K562 (cell line): Measurements from ENCODE around the gene MTPN. TPM values are rescaled to one million over a fixed set of nuclear protein-coding genes. Genes with fewer than 3 reads are reported as not detected.

ENCODE experiments used
- ATAC-seq: fragments of 200-7000 bp; cut with Tn5 transposase; 3 replicates; pipeline ENCODE4 v1.9.1; 2020; ENCODE audit warnings: moderate library complexity
- BruUV-seq: library from RNA; stranded (reverse); fragments of 400-500 nt; replicated peaks from 2 replicates; lab custom pipeline; 2021; lab: Mats Ljungman, UMichigan
- CTCF ChIA-PET: fragments of 300-600 bp; formaldehyde crosslinking; extraction: SDS; loops from one replicate; lab custom pipeline; 2021; ENCODE audit warnings: low intra/inter-chr PET ratio; lab: Yijun Ruan, JAX
- POLR2A ChIA-PET: fragments of 300-600, 350-650 bp; sonication (Branson Sonifier 250); formaldehyde crosslinking; extraction: SDS; loops from one replicate; lab custom pipeline; 2021; ENCODE audit warnings: antibody characterized with exemption, inconsistent platforms; lab: Yijun Ruan, JAX
- DNase-seq, 4 experiments: peaks; one replicate each; pipeline versions ENCODE4 v3.0.0 to v3.0.0-alpha.2; 2011 to 2018; ENCODE audit warnings: low spot score in 3 of 4, mixed read lengths in 3 of 4; ENCODE audit errors: extremely low read depth in 1 of 4
- FAIRE-seq: peaks from 2 replicates; lab custom pipeline; 2011; peaks lifted over from hg19 to GRCh38; lab: Jason Lieb, UNC
- H2AFZ ChIP-seq: 2 replicates; pipeline ENCODE4 v1.6.0; 2011; ENCODE audit warnings: low read depth, low read length, control low read depth, inconsistent platforms
- H3K27ac ChIP-seq: fragments of 200-600 bp; 3 replicates; pipeline ENCODE4 v1.8.0; 2011; ENCODE audit warnings: low read depth, mild to moderate bottlenecking, control low read depth, inconsistent platforms, low read length, moderate library complexity, mixed read lengths; ENCODE audit errors: extremely low read depth
- H3K27me3 ChIP-seq, 2 experiments: fragments of 300-600 bp in 1 of 2; 2 replicates in 1 of 2; 3 replicates in 1 of 2; pipeline versions ENCODE4 v1.6.0 to v1.8.0; 2011; ENCODE audit warnings: inconsistent platforms in 2 of 2, low read length in 2 of 2, mild to moderate bottlenecking in 1 of 2, mixed read lengths in 1 of 2, moderate library complexity in 1 of 2; ENCODE audit not compliant: control insufficient read depth in 2 of 2, insufficient read depth in 2 of 2
- H3K36me3 ChIP-seq: fragments of 300-600 bp; 3 replicates; pipeline ENCODE4 v1.8.0; 2011; ENCODE audit warnings: mild to moderate bottlenecking, low read length, inconsistent platforms; ENCODE audit not compliant: control insufficient read depth, insufficient read depth
- H3K4me1 ChIP-seq, 2 experiments: fragments of 200-600 bp in 1 of 2; replicated peaks in 1 of 2; 2 replicates in 1 of 2; 3 replicates in 1 of 2; pipeline versions ENCODE4 v1.5.1 to v1.8.0; 2011; ENCODE audit warnings: inconsistent platforms in 2 of 2, low read length in 2 of 2, mild to moderate bottlenecking in 1 of 2, mixed read lengths in 1 of 2, moderate library complexity in 1 of 2; ENCODE audit not compliant: control insufficient read depth in 2 of 2, insufficient read depth in 2 of 2
- H3K4me2 ChIP-seq: 2 replicates; pipeline ENCODE4 v1.6.1; 2011; ENCODE audit warnings: low read length, control low read depth, inconsistent platforms, mixed read lengths; ENCODE audit not compliant: insufficient read depth
- H3K4me3 ChIP-seq: fragments of 200-600 bp; sonication (generic), shearing (Covaris generic); 2 replicates; pipeline ENCODE4 v1.5.1; 2016; ENCODE audit warnings: control low read depth, inconsistent platforms
- H3K79me2 ChIP-seq: fragments of 200-600 bp; 3 replicates; pipeline ENCODE4 v1.8.0; 2011; ENCODE audit warnings: low read length, inconsistent platforms; ENCODE audit not compliant: control insufficient read depth, insufficient read depth
- H3K9ac ChIP-seq, 2 experiments: 2 replicates each; pipeline versions ENCODE4 v1.6.0 to v1.6.1; 2011; ENCODE audit warnings: low read depth in 2 of 2, low read length in 2 of 2, control low read depth in 1 of 2, inconsistent platforms in 1 of 2, mild to moderate bottlenecking in 1 of 2, mixed read lengths in 1 of 2; ENCODE audit not compliant: insufficient read depth in 1 of 2
- H3K9me1 ChIP-seq: one replicate; pipeline ENCODE4 v1.6.0; 2011; ENCODE audit warnings: inconsistent platforms, mild to moderate bottlenecking, low read length, moderate library complexity; ENCODE audit not compliant: control insufficient read depth, insufficient read depth
- H3K9me3 ChIP-seq: replicated peaks from 2 replicates; pipeline ENCODE4 v1.5.1; 2011; ENCODE audit warnings: low read depth, low read length, inconsistent platforms; ENCODE audit not compliant: control insufficient read depth, insufficient read depth
- H4K20me1 ChIP-seq: replicated peaks from 2 replicates; pipeline ENCODE4 v1.6.1; 2011; ENCODE audit warnings: low read length, inconsistent platforms, mixed read lengths; ENCODE audit not compliant: control insufficient read depth, insufficient read depth
- ATF3 ChIP-seq, 2 experiments: fragments of 450-650 bp in 1 of 2; sonication (generic) in 1 of 2; formaldehyde crosslinking in 1 of 2; IDR thresholded peaks in 1 of 2; conservative IDR thresholded peaks in 1 of 2; 2 replicates each; pipeline versions ENCODE4 v1.6.1 to v1.8.1; 2016 to 2023; ENCODE audit warnings: mild to moderate bottlenecking in 2 of 2, moderate library complexity in 2 of 2, inconsistent platforms in 1 of 2, missing genetic modification reagents in 1 of 2
- BACH1 ChIP-seq: fragments of 200-800 bp; sonication (Bioruptor generic); IDR thresholded peaks from 2 replicates; pipeline ENCODE4 v1.6.1; 2016; ENCODE audit warnings: missing genetic modification characterization, missing compliant biosample characterization
- BMI1 ChIP-seq: fragments of 150-350 bp; IDR thresholded peaks from 2 replicates; pipeline ENCODE4 v1.6.1; 2014; ENCODE audit warnings: low read length
- C11orf30 ChIP-seq: fragments of 450-650 bp; IDR thresholded peaks from 2 replicates; pipeline ENCODE4 v1.6.1; 2016; ENCODE audit warnings: low read depth, mild to moderate bottlenecking
- FOSL1 ChIP-seq: fragments of 200-800 bp; sonication (Bioruptor generic); conservative IDR thresholded peaks from 2 replicates; pipeline ENCODE4 v1.6.1; 2016; ENCODE audit warnings: missing genetic modification characterization, missing compliant biosample characterization
- GATAD2A ChIP-seq: fragments of 450-650 bp; IDR thresholded peaks from 2 replicates; pipeline ENCODE4 v1.6.1; 2017
- JUND ChIP-seq, 2 experiments: IDR thresholded peaks; 2 replicates in 1 of 2; 3 replicates in 1 of 2; pipeline ENCODE4 v1.6.1; 2011; ENCODE audit warnings: borderline replicate concordance in 2 of 2, low read depth in 2 of 2, low read length in 2 of 2, improper control_type of control experiment in 1 of 2, missing biosample characterization in 1 of 2, missing genetic modification characterization in 1 of 2, missing genetic modification reagents in 1 of 2
- LEF1 ChIP-seq: fragments of 450-650 bp; IDR thresholded peaks from 2 replicates; pipeline ENCODE4 v1.6.1; 2016; ENCODE audit warnings: mild to moderate bottlenecking
- MAFF ChIP-seq: IDR thresholded peaks from 2 replicates; pipeline ENCODE4 v1.6.1; 2012; ENCODE audit warnings: low read length, improper control_type of control experiment
- MAFG ChIP-seq: fragments of 450-650 bp; conservative IDR thresholded peaks from 2 replicates; pipeline ENCODE4 v1.6.1; 2016; ENCODE audit warnings: missing genetic modification characterization, missing compliant biosample characterization
- MAFK ChIP-seq: IDR thresholded peaks from 2 replicates; pipeline ENCODE4 v1.6.1; 2011; ENCODE audit warnings: low read length, improper control_type of control experiment
- MAX ChIP-seq: sonication (generic); formaldehyde crosslinking; IDR thresholded peaks from 2 replicates; pipeline ENCODE4 v1.9.0; 2022; ENCODE audit warnings: mild to moderate bottlenecking, missing genetic modification reagents
- NFE2 ChIP-seq: IDR thresholded peaks from 2 replicates; pipeline ENCODE4 v1.6.1; 2014; ENCODE audit warnings: antibody characterized with exemption, low read depth
- NR2C1 ChIP-seq, 2 experiments: fragments of 450-650 bp; IDR thresholded peaks; 2 replicates each; pipeline ENCODE4 v1.6.1; 2017; ENCODE audit warnings: mild to moderate bottlenecking in 2 of 2, antibody characterized with exemption in 1 of 2, inconsistent platforms in 1 of 2, missing compliant biosample characterization in 1 of 2, missing genetic modification characterization in 1 of 2
- NR2C2 ChIP-seq, 2 experiments: fragments of 200-800 bp in 1 of 2; sonication (Bioruptor generic) in 1 of 2; sonication (generic) in 1 of 2; formaldehyde crosslinking in 1 of 2; IDR thresholded peaks; 2 replicates each; pipeline versions ENCODE4 v1.6.1 to v1.8.0; 2016 to 2022; ENCODE audit warnings: mild to moderate bottlenecking in 1 of 2, missing compliant biosample characterization in 1 of 2, missing genetic modification characterization in 1 of 2, missing genetic modification reagents in 1 of 2
- NUFIP1 ChIP-seq: fragments of 450-650 bp; IDR thresholded peaks from 2 replicates; pipeline ENCODE4 v1.6.1; 2018; ENCODE audit not compliant: partially characterized antibody
- RBBP5 ChIP-seq: fragments of 200-600 bp; sonication (generic); IDR thresholded peaks from 2 replicates; pipeline ENCODE4 v1.6.1; 2012; ENCODE audit warnings: borderline replicate concordance, mild to moderate bottlenecking, low read length, control low read depth, inconsistent platforms; ENCODE audit not compliant: insufficient read depth, poor library complexity, severe bottlenecking
- RCOR1 ChIP-seq, 2 experiments: IDR thresholded peaks; 2 replicates each; pipeline ENCODE4 v1.6.1; 2012; ENCODE audit warnings: low read depth in 2 of 2, low read length in 2 of 2, borderline replicate concordance in 1 of 2, improper control_type of control experiment in 1 of 2
- SMARCA5 ChIP-seq: fragments of 450-650 bp; IDR thresholded peaks from 2 replicates; pipeline ENCODE4 v1.6.1; 2016
- ZEB2 ChIP-seq: fragments of 450-650 bp; IDR thresholded peaks from 2 replicates; pipeline ENCODE4 v1.6.1; 2016
- ZNF239 ChIP-seq: fragments of 250-450 bp; sonication (Bioruptor Pico); IDR thresholded peaks from 2 replicates; pipeline ENCODE4 v1.4.0; 2020; ENCODE audit warnings: mild to moderate bottlenecking
- ZNF384 ChIP-seq: IDR thresholded peaks from 2 replicates; pipeline ENCODE4 v1.6.1; 2012; ENCODE audit warnings: low read depth, low read length, improper control_type of control experiment
- ZNF551 ChIP-seq: fragments of 250-450 bp; sonication (Bioruptor Pico); IDR thresholded peaks from 2 replicates; pipeline ENCODE4 v1.5.0; 2021; ENCODE audit warnings: mild to moderate bottlenecking, moderate library complexity
- ZNF77 ChIP-seq: fragments of 250-450 bp; sonication (Bioruptor Pico); IDR thresholded peaks from 2 replicates; pipeline ENCODE4 v1.5.0; 2020
- WGBS: fragments of 100-300 bp; shearing (Covaris generic); methylation state at CpG from one replicate; pipeline ENCODE4 v1.1.6; 2016; ENCODE audit warnings: low coverage, mixed read lengths; ENCODE audit not compliant: insufficient coverage; ENCODE audit errors: missing lambda C conversion rate; 5-methylcytosine and 5-hydroxymethylcytosine counted together
- in situ Hi-C: fragments of 300-500 bp; cut with MboI; formaldehyde crosslinking; loops from 4 replicates; pipeline ENCODE4 v1.15.0; 2018; ENCODE audit warnings: inconsistent platforms, mixed read lengths
- intact Hi-C: fragments of 100-400 bp; cut with micrococcal nuclease; formaldehyde crosslinking; loops from 2 replicates; pipeline ENCODE4 v1.14.2; 2022
- polyA plus RNA-seq, 8 experiments: library from polyadenylated mRNA; depleted of rRNA in 4 of 8; stranded (reverse) in 5 of 8; unstranded in 3 of 8; fragments of >200 nt; fragmentation: Nextera tagmentation in 2 of 8; fragmentation: Illumina TruSeq in 1 of 8; extraction: Ambion mirVana in 2 of 8; extraction: Trizol in 1 of 8; gene quantifications; 2 replicates each; pipeline versions ENCODE4 v1.2.1 to v1.2.3, GENCODE V29; 2011 to 2014; ENCODE audit warnings: inconsistent platforms in 1 of 8, missing spikeins in 1 of 8
- total RNA-seq, 7 experiments: library from RNA; depleted of rRNA in 6 of 7; stranded (reverse); fragments of >200 nt in 6 of 7; fragmentation: Illumina TruSeq in 2 of 7; extraction: Trizol in 2 of 7; gene quantifications; 2 replicates each; pipeline versions ENCODE4 v1.2.1 to v1.2.3, GENCODE V29; 2011 to 2021; ENCODE audit warnings: low replicate concordance in 1 of 7

Gene MTPN
- total and polyA plus RNA-seq, 9 of the 15 experiments (the other 6 are each of a cell fraction or from before 2014, with no cell fraction given), result 68.5 to 261 (median 156) TPM

GRCh38 chr7:135991322-135991721, 14.2 kb upstream of the MTPN start:
- no TSS peak for BruUV-seq
- no peaks in the 10 kb centered on the region for H3K27me3 ChIP-seq
- H3K27ac ChIP-seq, result peak overlapping the region; percentile 13; the same call in 1 of the 3 replicates
- peak overlapping the region; percentile 84 for H2AFZ ChIP-seq
- in situ Hi-C loops (no loop called here), intact Hi-C loops (no loop called here)
- peak overlapping the region; percentile 35; the same call in 1 of the 2 replicates for H3K4me2 ChIP-seq
- H4K20me1 ChIP-seq, result no peaks in the 10 kb centered on the region
- no peaks in the 10 kb centered on the region for H3K36me3 ChIP-seq
- WGBS, result 48% methylated on average over 6 of the region's 6 CpGs
- no peak overlapping the region for H3K4me3 ChIP-seq
- H3K9me3 ChIP-seq, result no peaks in the 10 kb centered on the region
- CTCF ChIA-PET, result no interaction called here
- H3K79me2 ChIP-seq, result no peaks in the 10 kb centered on the region
- ATAC-seq (peak; percentile 11), FAIRE-seq (no peak), DNase-seq (no peak)
- H3K9me1 ChIP-seq, result no peaks in the 10 kb centered on the region
- POLR2A ChIA-PET, result interaction anchor here (1.0 to 1.8 kb wide), 5 partner anchors 9 to 35 kb away, joined by 3 to 9 read pairs (median 3); no protein-coding TSS in a partner anchor
- no peak overlapping the region for H3K9ac ChIP-seq
- peaks cover 4 to 25% of the 10 kb centered on the region in 2 experiments; a peak in 3 of 5 replicates for H3K4me1 ChIP-seq
- TF ChIP-seq ZNF384 (peak; percentile 87), MAFF (peak; percentile 38; the same call in 1 of the 2 replicates), SMARCA5 (no peak), GATAD2A (0 out of 2 replicates have a peak, but pooled peaks have one; percentile 31), MAFG (tag) (peak; percentile 88), RBBP5 (peak; percentile 39), ZNF239 (no peak), JUND (IDR thresholded peaks at IDR 0.05; ENCODE audit: borderline replicate concordance, low read depth, low read length) (peak; percentile 18; the same call in 1 of the 2 replicates), JUND (tag; IDR thresholded peaks at IDR 0.05; ENCODE audit: borderline replicate concordance, low read depth, low read length) (no peak), NR2C2 (CRISPR knock-in tag; IDR thresholded peaks at IDR 0.05) (no peak), NR2C2 (tag; IDR thresholded peaks at IDR 0.05) (0 out of 2 replicates have a peak, but pooled peaks have one; percentile 42), RCOR1 (IDR thresholded peaks at IDR 0.05; ENCODE audit: borderline replicate concordance in 1 of 2, low read depth in 2 of 2, low read length in 2 of 2) (0 out of 4 replicates have a peak, but pooled peaks of 1 of the 2 experiments have one; percentile 9), ATF3 (IDR thresholded peaks at IDR 0.05) (peak; percentile 16; the same call in 1 of the 2 replicates), ATF3 (CRISPR knock-in tag; conservative IDR thresholded peaks at IDR 0.05) (no peak), LEF1 (0 out of 2 replicates have a peak, but pooled peaks have one; percentile 35), FOSL1 (no peak), NR2C1 (IDR thresholded peaks at IDR 0.05) (no peak), NR2C1 (tag; IDR thresholded peaks at IDR 0.05) (no peak), ZNF551 (CRISPR knock-in tag) (no peak), MAFK (peak; percentile 64; the same call in 1 of the 2 replicates), MAX (no peak), NUFIP1 (no peak), BMI1 (no peak), ZEB2 (peak; percentile 37; the same call in 1 of the 2 replicates), C11orf30 (peak; percentile 84), NFE2 (peak; percentile 87), ZNF77 (CRISPR knock-in tag) (no peak), BACH1 (tag) (peak; percentile 75)
